ENCODE data around the gene MFAP4.

MFAP4 gene

DNA sequence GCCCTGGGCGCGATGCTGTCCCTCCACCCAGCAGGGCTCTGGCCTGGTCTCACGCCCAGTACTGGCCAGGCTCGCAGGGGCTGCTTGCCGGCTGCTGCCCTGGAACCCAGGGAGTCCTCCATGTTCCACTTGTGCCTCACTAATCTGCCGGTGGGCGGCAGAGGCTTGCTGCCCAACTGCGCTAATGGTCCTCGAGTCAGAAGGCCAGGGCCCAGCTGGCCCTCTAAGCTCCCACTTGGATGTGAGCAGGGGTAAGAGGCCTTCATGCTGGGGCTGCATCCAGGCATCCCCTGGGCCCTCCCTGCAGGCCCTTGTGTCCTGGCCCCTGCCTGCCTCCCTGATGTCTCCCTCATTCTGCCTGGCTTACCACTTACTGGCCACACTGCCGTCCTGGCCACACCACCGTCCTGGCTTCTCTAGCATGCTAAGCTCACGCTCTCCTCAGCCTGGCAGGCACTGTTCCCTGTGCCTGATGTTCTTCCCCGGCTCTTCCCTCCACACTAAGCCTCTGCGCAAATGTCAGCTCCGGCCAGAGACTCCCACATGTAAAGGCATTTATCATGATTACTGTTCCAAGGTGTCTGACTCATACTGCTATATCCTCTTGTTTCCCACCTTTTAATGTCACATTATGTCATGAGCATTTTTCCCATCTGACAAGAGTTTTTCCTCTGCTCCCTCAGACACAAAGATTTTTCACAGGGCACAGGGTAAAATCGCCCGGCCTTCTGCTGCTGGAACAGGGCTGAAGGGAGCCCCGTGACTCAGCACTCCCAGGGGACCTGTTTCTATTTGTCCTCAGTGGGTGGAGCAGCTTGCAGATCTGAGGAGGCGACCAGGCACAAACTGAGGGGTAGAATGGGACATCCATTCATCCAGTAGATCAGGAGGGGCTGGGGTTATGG, 40.4 kb downstream of the MFAP4 start:
- DNase-seq: no peak

DNA sequence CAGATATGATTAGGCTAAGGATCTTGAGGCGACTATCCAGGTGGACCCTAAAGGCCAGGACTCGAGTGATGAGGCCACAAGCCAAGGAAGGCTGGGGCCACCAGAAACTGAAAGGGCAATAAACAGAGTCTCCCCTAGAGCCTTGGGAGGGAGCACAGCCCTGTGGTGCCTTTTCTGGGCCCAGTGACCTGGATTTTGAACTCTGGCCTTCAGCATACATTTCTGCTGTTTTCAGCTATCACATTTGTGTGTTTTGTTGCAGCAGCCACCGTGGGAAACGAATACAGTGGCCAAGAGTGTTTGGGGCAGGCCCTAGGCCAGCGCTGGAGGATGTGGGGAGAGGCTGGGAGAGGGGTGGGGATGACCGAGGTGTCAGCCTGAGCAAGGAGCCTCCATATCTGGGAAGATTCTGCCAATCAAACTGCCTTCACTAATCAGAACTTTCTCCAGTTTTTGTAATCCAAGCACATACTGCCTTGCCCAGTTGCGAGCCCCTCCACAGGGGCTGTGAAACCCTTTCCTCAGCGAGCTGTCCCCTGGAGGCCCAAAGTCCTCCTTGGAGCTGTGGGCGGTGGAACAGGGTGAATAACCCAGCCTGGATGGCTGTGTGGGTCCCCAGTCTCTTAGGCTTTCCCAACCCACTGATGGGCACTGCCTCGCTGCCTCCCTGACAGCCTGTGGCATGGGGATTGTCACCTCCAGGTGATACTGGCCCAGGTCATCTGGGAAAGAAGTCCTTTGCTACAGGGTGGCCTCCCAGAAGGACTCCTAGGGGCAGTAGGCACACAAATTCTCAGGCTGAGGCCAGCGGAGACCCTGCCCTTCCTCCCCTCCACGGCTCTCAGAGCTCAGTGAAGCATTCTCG, 41.3 kb downstream of the MFAP4 start:
- no peak for DNase-seq

GRCh38 chr17:19345067-19345460, 41.9 kb downstream of the MFAP4 start:
- no peak for DNase-seq

DNA sequence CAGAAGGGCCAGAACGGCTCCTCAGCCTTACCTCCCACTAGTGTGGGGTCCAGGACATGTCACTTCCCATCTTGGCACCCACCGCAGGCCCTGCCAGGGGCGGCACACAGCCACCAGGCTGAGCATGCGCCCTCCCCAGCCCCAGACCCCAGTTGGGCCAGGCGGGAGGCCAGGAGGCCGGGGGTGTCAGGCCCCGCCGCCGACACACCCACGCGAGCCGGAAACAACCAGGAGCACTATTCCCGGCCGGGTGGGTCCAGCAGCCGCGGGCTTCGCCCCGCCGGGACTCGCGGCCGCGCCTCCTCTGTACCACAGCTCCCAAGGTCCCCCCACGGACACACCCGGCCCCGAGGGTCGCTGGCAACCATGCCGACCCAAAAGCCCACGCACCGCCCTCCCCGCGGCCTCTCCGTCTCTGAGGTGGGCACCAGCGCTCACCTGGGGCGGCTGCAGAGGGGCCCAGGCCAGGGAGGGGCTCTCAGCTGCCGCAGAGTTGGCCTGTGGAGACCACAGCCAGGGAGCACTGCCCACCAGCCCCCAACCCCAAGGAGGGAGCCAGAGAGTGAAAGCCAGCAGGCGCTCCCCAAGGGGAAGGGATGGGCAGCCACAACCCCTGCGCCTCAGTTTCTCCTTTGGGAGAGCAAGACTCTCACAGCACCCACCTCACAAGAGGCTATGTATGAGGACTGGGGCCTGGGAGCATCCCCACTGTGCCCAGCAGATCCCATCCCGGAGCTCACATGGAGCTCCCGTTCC, 42.5 kb downstream of the MFAP4 start:
- DNase-seq: no peak

DNA sequence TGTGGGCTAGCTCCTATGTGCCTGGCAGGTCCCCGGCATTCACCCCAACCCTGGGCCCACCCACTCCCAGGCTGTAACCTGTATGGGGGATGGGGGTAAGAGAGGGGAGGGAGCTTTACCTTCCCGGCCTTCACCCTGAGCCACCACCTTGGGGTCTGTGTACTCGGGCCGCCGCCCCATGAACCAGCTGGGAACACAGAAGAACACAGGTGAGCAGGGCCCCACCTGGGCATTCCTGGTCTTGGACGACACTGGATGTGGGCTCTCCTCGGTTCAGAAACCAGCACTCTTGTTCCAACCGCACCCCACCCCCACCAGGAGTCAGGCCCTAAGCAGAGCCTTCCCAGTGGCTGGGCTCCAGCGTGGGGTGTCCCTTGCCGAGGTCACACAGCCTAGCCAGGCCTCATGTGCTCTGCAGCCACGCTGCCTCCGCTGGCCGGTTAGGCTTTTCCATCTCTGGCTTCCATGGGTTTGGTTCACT, 43.3 kb downstream of the MFAP4 start:
- no peak for DNase-seq

DNA sequence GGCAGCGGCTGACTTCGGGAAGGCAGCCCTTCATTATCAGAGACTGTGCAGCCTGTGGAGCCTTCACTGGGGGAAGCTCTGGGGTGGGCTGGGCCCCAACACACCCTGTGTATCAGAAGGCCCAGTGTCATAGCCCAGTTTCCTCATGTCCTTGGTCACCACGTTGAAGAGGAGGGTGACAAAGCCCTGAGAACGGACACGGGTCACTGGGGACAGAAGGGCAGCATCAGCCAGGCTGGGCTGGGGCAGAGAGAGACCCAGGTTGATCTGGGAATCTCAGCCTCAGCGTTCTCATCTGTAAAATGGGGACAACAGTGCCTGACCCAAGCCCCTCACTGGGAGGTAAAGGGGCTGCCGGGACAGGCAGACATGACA, 43.7 kb downstream of the MFAP4 start:
- no peak for DNase-seq

DNA sequence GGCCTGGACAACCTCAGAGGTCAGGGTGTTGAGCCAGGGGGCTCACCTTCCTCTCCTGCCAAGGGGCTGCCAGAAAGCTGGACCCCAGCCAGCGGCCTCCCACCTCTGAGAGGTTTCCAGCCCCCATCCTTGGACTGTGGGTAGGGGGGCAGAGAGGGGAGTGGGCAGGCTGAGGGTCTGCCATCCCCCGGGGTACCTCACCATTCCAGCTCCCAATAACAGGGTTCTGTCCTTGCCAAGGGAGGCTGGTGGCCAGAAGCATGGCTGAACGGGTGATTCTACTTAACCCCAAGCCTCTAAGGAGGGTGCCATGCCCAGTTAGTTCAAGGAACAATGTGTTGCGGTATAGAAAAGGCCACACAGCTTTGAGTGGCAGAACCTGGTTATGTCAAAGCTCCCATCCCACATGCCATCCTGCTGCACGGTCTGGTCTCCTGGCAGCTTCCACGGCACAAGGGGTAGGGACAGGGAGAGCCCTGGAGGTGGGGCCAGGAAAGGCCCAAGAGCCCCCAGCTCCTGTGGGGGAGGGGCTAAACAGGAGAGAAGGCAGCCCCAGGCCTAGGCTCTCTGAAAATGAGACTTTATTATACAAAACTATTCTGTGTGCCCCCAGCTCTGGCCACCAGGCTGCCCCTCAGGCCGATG, 44.3 kb downstream of the MFAP4 start:
- no peak for DNase-seq

- DNase-seq: no peak
Observed at GRCh38 chr17:19341641-19342610, 45.1 kb downstream of the MFAP4 start.

DNA sequence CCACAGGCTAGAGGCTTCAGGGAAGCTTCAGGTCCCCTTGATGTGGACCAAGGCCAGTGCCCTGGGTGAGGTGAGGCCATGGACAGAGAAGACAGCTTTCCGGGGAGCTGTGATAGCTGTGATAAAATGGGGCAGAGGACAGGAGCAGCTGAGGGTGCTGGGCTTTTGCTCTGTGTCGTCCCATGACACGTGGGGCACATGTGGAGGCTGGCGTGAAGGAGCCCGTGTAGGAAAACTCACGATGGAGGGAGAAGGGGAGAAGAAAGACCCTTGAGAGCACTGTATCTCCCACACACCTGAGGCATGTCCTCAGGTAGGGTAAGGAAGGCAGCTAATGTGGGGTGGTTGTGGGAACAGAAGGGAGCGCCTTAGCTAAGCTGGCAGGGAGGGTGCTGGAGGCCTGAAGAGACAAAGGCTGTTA, 45.8 kb downstream of the MFAP4 start:
- no peak for DNase-seq

DNA sequence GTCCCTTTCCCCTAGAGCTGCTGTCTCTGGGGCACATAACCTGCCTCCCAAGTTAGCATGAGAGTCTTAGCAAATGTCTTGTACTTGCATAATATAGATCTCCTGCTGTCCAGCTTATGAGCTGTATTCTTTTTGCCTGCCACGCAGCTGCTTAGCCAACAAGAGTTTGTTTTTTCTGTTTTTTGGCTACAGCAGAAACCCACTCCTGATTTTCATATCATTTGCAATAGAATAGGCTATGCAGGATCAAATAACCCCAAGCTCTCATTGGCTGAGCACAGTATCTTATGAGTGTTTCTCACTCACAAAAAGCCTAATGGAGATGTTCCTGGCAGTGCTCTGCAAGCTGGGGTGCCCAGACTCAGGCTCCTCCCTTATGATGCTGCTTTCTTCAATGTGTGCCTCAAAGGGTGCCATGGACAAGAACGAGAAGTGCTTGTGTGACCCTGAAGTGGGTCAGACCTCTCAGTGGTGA, 47.6 kb downstream of the MFAP4 start:
- DNase-seq: no peak

GRCh38 chr17:19338031-19338990, 48.7 kb downstream of the MFAP4 start:
- peak; percentile 42 for DNase-seq

DNA sequence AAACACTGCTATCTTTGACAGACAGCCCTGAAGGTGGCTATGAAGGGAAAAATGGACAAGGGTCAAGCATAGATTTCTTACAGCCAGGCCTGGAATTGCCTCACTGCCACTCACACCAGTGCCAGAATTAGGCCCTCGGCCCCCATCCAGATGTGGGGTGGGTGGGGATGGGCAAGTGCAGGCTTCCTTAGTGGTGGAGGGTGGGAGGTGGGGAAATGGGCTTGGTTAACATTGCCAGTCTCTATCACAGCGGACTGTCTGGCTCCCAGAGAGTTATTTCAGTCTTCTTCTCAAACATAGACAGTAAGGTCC, 49.3 kb downstream of the MFAP4 start:
- DNase-seq: no peak

- DNase-seq: peak; percentile 52
Observed at GRCh38 chr17:19336938-19337711, 49.9 kb downstream of the MFAP4 start.

DNA sequence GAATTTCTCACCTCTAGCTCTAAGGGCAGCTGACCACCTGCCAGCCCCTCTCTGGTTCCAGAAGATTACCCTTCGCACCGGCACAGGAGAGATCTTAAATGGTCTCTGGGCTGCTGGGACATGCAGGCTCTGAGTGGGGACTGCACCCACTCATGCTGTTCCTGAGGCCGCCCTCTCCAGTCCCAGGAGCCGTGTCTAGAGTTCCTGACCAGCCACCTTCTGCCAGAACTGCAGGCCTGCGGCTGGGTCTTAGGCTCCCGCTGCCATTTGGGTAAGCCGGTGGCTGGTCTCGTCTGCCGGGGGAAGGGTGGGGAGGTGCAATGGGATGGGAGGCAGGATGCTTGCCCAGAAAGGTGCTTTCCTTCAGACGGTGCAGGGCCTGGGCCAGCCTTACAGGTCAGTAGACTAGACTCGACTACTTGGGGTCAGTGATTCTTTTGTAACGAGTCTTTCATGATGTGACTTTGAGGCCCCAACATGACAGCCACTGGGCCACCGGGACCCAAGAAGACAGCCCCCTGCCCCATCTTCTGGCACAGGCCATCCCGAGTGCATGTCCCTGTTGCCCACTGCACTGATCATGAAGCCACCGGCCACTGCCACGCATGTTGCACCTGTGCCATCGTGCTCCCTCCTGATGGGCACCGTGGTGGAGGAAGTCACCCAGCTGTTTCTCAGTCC, 50.9 kb downstream of the MFAP4 start:
- no peak for DNase-seq

DNA sequence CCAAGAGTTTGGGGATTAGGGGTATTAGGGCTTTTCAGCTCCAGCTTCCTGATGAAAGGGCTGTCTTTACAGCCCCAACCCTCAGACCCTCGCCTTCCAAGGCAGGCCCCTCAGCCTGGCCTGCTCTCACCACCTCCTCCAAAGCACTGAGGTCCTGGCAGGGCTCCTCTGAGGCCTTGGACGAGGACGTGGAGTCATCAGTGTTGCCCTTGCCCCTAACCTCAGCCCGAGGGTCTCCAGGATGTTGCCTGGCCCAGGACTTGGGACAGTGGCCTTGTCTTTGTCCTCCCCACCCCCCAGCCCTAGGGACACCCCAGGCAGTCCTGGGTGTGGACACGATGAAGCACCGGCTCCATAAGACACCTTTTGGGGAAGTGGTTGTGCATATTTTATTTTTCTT, 52.7 kb downstream of the MFAP4 start:
- no peak for DNase-seq

DNA sequence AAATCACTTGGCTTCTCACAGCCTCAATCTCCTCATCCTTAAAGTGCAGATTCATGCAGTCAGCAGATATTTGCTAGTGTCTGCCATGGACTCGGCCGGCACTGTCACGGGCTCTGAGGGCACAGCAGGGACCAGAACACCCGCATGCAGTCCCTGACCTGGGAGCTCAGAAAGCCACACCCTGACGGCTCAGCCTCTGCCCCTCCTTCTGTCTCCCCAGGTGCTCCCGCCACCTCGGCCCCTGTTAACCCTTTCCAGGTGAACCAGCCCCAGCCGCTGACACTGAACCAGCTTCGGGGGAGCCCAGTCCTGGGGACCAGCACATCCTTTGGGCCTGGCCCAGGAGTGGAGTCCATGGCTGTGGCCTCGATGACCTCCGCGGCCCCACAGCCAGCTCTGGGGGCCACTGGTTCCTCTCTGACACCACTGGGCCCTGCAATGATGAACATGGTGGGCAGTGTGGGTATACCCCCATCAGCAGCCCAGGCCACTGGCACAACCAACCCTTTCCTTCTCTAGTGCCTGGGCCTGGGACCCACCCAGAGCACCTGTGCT, 53.2 kb downstream of the MFAP4 start:
- no peak for DNase-seq
